Endothelial cell (in vitro differentiated cells): ENCODE results near the gene IFITM1. TPM values are rescaled to one million over a fixed set of nuclear protein-coding genes. Genes with fewer than 3 reads are reported as not detected.

Experiments
- DNase-seq: peaks from one replicate; pipeline ENCODE4 v3.0.0; 2021; ENCODE audit warnings: low spot score
- H3K27ac Mint-ChIP-seq: one replicate; pipeline ENCODE4 v1.8.0; 2021; ENCODE audit warnings: mixed read lengths, inconsistent platforms; ENCODE audit not compliant: unreplicated experiment
- H3K27me3 Mint-ChIP-seq: one replicate; pipeline ENCODE4 v1.8.0; 2021; ENCODE audit warnings: mild to moderate bottlenecking, moderate library complexity, mixed read lengths, inconsistent platforms; ENCODE audit not compliant: unreplicated experiment
- H3K36me3 Mint-ChIP-seq: one replicate; pipeline ENCODE4 v1.8.0; 2021; ENCODE audit warnings: mild to moderate bottlenecking, low read depth, mixed read lengths, inconsistent platforms; ENCODE audit not compliant: unreplicated experiment
- H3K4me1 Mint-ChIP-seq: one replicate; pipeline ENCODE4 v1.8.0; 2021; ENCODE audit warnings: mild to moderate bottlenecking, mixed read lengths, inconsistent platforms; ENCODE audit not compliant: unreplicated experiment
- H3K4me3 Mint-ChIP-seq: one replicate; pipeline ENCODE4 v1.8.0; 2021; ENCODE audit warnings: mild to moderate bottlenecking, mixed read lengths, inconsistent platforms; ENCODE audit not compliant: unreplicated experiment
- H3K9me3 Mint-ChIP-seq: one replicate; pipeline ENCODE4 v1.8.0; 2021; ENCODE audit warnings: mixed read lengths, inconsistent platforms; ENCODE audit not compliant: unreplicated experiment
- CTCF ChIP-seq: fragments of 200-600 bp; sonication (generic); IDR thresholded peaks from one replicate; pipeline ENCODE4 v1.5.0; 2021; ENCODE audit warnings: antibody characterized with exemption; ENCODE audit not compliant: unreplicated experiment
- total RNA-seq: library from RNA; stranded (reverse); fragmentation: NEBNext Ultra II Directional; extraction: Animal tissue kit (Norgen Biotek cat#: 25700); gene quantifications from one replicate; pipeline ENCODE4 v1.2.1, GENCODE V29; 2021; ENCODE audit not compliant: unreplicated experiment

The IFITM1 gene
- total RNA-seq, 1 donor from 2014 or later, result 23.4 TPM

DNA sequence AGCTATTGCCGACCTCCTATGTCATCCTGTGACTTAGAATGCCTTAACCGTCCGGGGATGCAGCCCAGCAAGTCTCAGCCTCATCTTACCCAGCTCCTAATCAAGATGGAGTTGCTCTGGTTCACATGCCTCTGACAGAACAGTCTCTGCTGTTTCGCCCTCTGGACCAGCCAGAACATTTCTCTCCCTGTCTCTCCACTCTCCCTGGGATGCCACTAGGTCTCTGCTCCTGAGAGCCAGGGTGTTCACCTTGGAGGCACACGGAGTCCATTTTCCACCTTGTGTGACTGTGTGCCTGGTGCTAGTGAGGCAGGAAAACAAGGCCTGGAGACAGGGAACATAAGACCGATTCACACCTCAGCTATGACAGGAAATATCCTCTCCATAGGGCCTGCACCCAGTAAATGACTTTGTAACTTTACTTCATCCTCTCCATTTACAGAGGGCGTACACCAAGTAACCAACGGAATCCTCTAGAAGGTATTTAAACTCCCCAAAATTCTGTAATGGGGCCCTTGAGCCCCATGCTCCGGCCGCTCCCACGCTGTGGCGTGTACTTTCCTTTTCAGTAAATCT, 38.7 kb downstream of the IFITM1 start:
- Mint-ChIP-seq H3K27ac (no peak overlapping the region), H3K9me3 (no peaks in the 10 kb centered on the region), H3K4me1 (peaks cover 27% of the 10 kb centered on the region), H3K4me3 (peak overlapping the region; percentile 2), H3K27me3 (peaks cover 10% of the 10 kb centered on the region), H3K36me3 (no peaks in the 10 kb centered on the region)
- DNase-seq, result no peak
- TF ChIP-seq CTCF, result no peak

DNA sequence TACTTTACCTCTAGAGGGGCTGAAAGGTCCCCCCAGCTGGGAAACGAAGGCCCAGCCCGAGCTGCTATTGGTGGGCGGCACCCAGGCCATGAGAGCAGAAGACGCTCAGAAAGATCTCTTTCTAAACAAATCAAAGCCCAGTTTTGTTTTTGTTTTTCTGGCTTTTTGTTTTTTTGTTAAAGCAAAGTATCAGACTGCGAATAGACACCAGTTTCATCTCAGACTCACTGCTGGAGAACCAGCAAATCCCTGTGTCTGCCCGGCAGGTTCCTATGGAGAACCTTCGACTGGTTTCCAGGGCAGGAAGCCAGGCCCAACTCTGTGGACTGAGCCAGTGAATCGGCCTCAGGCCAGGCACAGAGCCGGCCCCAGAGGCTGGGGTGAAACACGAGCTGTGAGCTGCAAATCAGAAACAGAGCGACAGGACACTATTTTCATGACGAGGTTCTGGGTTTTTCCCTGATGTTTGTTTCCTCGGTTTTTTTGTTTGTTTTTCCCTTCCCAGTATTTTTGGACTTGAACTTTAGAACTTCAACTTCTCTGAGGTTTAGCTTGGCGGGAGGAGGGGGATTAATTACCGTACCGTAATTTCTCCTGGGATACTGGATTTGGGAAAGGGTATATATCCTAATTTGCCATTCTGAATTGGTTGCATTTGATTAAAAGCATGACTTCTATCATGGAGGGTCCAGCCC, 39.5 kb downstream of the IFITM1 start:
- no peak for DNase-seq
- H3K4me1 Mint-ChIP-seq, result peaks cover 27% of the 10 kb centered on the region
- no peak for TF ChIP-seq CTCF
- H3K9me3 Mint-ChIP-seq, result no peaks in the 10 kb centered on the region
- H3K36me3 Mint-ChIP-seq, result no peaks in the 10 kb centered on the region
- peak overlapping the region; percentile 40 for H3K4me3 Mint-ChIP-seq
- peaks cover 10% of the 10 kb centered on the region for H3K27me3 Mint-ChIP-seq
- H3K27ac Mint-ChIP-seq, result no peak overlapping the region

- Mint-ChIP-seq H3K4me1 (peaks cover 18% of the 10 kb centered on the region), H3K27me3 (peaks cover 16% of the 10 kb centered on the region), H3K4me3 (peak overlapping the region; percentile 56), H3K36me3 (no peaks in the 10 kb centered on the region), H3K27ac (peak overlapping the region; percentile 92), H3K9me3 (no peaks in the 10 kb centered on the region)
- peak; percentile 94 for DNase-seq
- TF ChIP-seq CTCF, result no peak
Measured at GRCh38 chr11:355581-356458, 42.0 kb downstream of the IFITM1 start.

GRCh38 chr11:356610-357009, 42.8 kb downstream of the IFITM1 start:
- Mint-ChIP-seq H3K27ac (no peak overlapping the region), H3K27me3 (peaks cover 19% of the 10 kb centered on the region), H3K4me1 (peaks cover 16% of the 10 kb centered on the region), H3K36me3 (no peaks in the 10 kb centered on the region), H3K9me3 (no peaks in the 10 kb centered on the region), H3K4me3 (no peak overlapping the region)
- no peak for DNase-seq
- no peak for TF ChIP-seq CTCF
